CD4-positive, alpha-beta memory T cell (primary cell): ENCODE measurements around the gene IGSF3. TPM values are rescaled to one million over a fixed set of nuclear protein-coding genes. Genes with fewer than 3 reads are reported as not detected.

Source experiments
- CTCF ChIA-PET: fragments of 350-600 bp; sonication (Branson Sonifier 250); formaldehyde crosslinking; loops from one replicate; lab custom pipeline; 2021; ENCODE audit warnings: inconsistent platforms; ENCODE audit not compliant: partially characterized antibody; lab: Charles Lee
- POLR2A ChIA-PET: fragments of 350-600 bp; sonication (Branson Sonifier 250); formaldehyde crosslinking; loops from one replicate; lab custom pipeline; 2021; ENCODE audit not compliant: partially characterized antibody; lab: Charles Lee
- DNase-seq, 5 donors: peaks; one replicate each; pipeline versions ENCODE4 v3.0.0 to v3.0.0-alpha.2; 2020 to 2022; ENCODE audit warnings: mixed read lengths in 1 of 5
- H3K27ac ChIP-seq: one replicate; pipeline ENCODE4 v1.7.0; 2013; ENCODE audit warnings: low read depth, low read length
- H3K27me3 ChIP-seq: 2 replicates; pipeline ENCODE4 v1.7.0; 2013; ENCODE audit warnings: mild to moderate bottlenecking, low read length, moderate library complexity; ENCODE audit not compliant: insufficient read depth
- H3K36me3 ChIP-seq: 2 replicates; pipeline ENCODE4 v1.7.0; 2013; ENCODE audit warnings: mild to moderate bottlenecking, low read length, moderate library complexity; ENCODE audit not compliant: insufficient read depth
- H3K4me1 ChIP-seq: 2 replicates; pipeline ENCODE4 v1.7.0; 2013; ENCODE audit warnings: mild to moderate bottlenecking, low read length, moderate library complexity; ENCODE audit not compliant: insufficient read depth
- H3K4me3 ChIP-seq, 2 donors: one replicate each; pipeline ENCODE4 v1.7.0; 2013; ENCODE audit warnings: low read length in 2 of 2, mild to moderate bottlenecking in 1 of 2
- H3K9me3 ChIP-seq, 2 donors: one replicate each; pipeline ENCODE4 v1.7.0; 2013; ENCODE audit warnings: low read length in 2 of 2, control low read depth in 1 of 2; ENCODE audit not compliant: control insufficient read depth in 1 of 2
- H3K27ac Mint-ChIP-seq, 7 donors: one replicate each; pipeline ENCODE4 v1.8.0; 2020 to 2021; ENCODE audit warnings: mixed read lengths in 7 of 7, mild to moderate bottlenecking in 6 of 7, inconsistent platforms in 3 of 7, moderate library complexity in 3 of 7
- H3K27me3 Mint-ChIP-seq, 2 donors: one replicate each; pipeline ENCODE4 v1.8.0; 2020 to 2021; ENCODE audit warnings: mixed read lengths in 2 of 2
- H3K36me3 Mint-ChIP-seq, 2 donors: one replicate each; pipeline ENCODE4 v1.8.0; 2020 to 2021; ENCODE audit warnings: mixed read lengths in 2 of 2, inconsistent platforms in 1 of 2, mild to moderate bottlenecking in 1 of 2
- H3K4me1 Mint-ChIP-seq, 4 donors: one replicate each; pipeline ENCODE4 v1.8.0; 2020 to 2021; ENCODE audit warnings: mixed read lengths in 4 of 4, mild to moderate bottlenecking in 1 of 4
- H3K4me3 Mint-ChIP-seq, 8 donors: one replicate each; pipeline ENCODE4 v1.8.0; 2020 to 2021; ENCODE audit warnings: mixed read lengths in 8 of 8, mild to moderate bottlenecking in 7 of 8, moderate library complexity in 6 of 8, inconsistent platforms in 3 of 8
- H3K9me3 Mint-ChIP-seq, 8 donors: one replicate each; pipeline ENCODE4 v1.8.0; 2020 to 2021; ENCODE audit warnings: mixed read lengths in 8 of 8, mild to moderate bottlenecking in 5 of 8, inconsistent platforms in 3 of 8, moderate library complexity in 1 of 8
- intact Hi-C: fragments of 100-400 bp; cut with micrococcal nuclease; formaldehyde crosslinking; loops from one replicate; pipeline ENCODE4 v1.15.1; 2023
- polyA plus RNA-seq, 2 donors: library from polyadenylated mRNA; unstranded; fragments of 300-500 nt; fragmentation: Illumina TruSeq; gene quantifications; one replicate each; pipeline ENCODE4 v1.2.3, GENCODE V29; 2021
- total RNA-seq, 2 experiments: library from RNA; stranded (reverse); gene quantifications; one replicate each; pipeline ENCODE4 v1.2.3, GENCODE V29; 2021

IGSF3 gene
- total and polyA plus RNA-seq, 4 experiments from 2014 or later = 0.06 TPM; not detected in 3

DNA sequence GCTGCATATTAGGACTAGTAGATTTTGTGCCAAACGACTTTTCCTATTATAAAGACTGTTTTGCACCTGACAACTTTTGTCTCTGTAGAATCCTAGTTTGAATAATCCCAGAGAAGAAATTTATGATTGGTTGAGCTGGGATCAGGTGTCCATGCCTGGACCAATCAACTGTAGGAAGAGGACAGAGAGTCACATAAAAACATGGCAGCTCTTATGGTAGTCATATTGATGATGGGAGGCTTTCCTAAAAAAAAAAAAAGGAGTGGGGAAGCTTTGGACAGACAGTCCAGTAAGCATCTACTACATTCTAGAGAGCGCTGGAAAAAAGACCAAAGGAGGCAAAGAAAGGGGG lies 30.7 kb upstream of the IGSF3 start:
- peaks cover 0 to 2% (median 0%) of the 10 kb centered on the region in 4 donors for H3K4me1 Mint-ChIP-seq
- peaks cover 0 to 3% (median 0%) of the 10 kb centered on the region in 8 donors for H3K9me3 Mint-ChIP-seq
- no peak for DNase-seq
- no peak overlapping the region for H3K27ac Mint-ChIP-seq
- Histone ChIP-seq H3K4me3 (no peak overlapping the region), H3K4me1 (no peaks in the 10 kb centered on the region), H3K9me3 (no peaks in the 10 kb centered on the region), H3K27me3 (no peaks in the 10 kb centered on the region), H3K27ac (no peak overlapping the region), H3K36me3 (no peaks in the 10 kb centered on the region)
- no peaks in the 10 kb centered on the region for H3K36me3 Mint-ChIP-seq
- ChIA-PET POLR2A (no interaction called here), CTCF (interaction anchor here (1.0 kb wide), 1 partner anchor 678 kb away, joined by 3 read pairs; no protein-coding TSS in a partner anchor)
- H3K4me3 Mint-ChIP-seq = no peak overlapping the region
- intact Hi-C loops = no loop called here
- H3K27me3 Mint-ChIP-seq = no peaks in the 10 kb centered on the region

DNA sequence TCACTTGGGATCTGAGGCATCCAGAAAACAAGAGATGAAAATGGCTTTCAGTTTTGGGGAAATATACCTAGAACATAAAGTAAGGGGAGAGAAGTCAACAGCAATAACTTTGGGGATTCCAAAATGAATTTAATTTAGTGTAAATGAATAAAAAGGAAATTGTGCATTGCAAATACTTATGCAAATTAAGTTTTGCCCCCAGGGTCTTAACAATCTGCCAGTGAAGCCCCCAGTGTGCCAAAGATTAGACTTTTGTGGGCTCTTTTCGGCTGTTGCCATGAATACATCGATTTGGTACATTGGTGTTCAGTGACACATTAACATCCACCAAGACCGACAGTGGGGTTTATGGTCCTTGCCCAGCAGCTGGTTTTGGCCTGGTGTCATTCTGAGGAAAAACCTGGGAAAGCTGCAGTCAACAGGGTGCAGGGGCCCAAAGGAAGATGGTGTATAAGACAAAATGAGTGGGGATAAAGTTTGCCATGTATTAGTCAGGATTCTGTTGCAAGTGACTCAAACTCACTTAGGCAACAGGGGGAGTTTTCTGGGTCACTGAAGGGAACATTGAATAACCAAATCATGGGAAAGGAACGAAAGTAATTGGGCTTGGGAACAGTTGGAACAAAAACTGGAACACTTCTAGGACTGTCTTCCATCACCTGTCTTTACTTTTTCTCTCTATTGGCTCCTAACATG lies 30.2 kb upstream of the IGSF3 start:
- Mint-ChIP-seq H3K4me1 (peaks cover 0 to 2% (median 0%) of the 10 kb centered on the region in 4 donors), H3K27me3 (no peaks in the 10 kb centered on the region), H3K4me3 (no peak overlapping the region), H3K36me3 (no peaks in the 10 kb centered on the region), H3K27ac (no peak overlapping the region), H3K9me3 (peaks cover 0 to 2% (median 0%) of the 10 kb centered on the region in 8 donors)
- Histone ChIP-seq H3K36me3 (no peaks in the 10 kb centered on the region), H3K9me3 (no peaks in the 10 kb centered on the region), H3K27ac (no peak overlapping the region), H3K4me1 (no peaks in the 10 kb centered on the region), H3K4me3 (no peak overlapping the region), H3K27me3 (no peaks in the 10 kb centered on the region)
- DNase-seq = no peak
- CTCF ChIA-PET = interaction anchor here (1.0 kb wide), 1 partner anchor 677 kb away, joined by 3 read pairs; no protein-coding TSS in a partner anchor
- intact Hi-C loops = no loop called here
- POLR2A ChIA-PET = no interaction called here

DNA sequence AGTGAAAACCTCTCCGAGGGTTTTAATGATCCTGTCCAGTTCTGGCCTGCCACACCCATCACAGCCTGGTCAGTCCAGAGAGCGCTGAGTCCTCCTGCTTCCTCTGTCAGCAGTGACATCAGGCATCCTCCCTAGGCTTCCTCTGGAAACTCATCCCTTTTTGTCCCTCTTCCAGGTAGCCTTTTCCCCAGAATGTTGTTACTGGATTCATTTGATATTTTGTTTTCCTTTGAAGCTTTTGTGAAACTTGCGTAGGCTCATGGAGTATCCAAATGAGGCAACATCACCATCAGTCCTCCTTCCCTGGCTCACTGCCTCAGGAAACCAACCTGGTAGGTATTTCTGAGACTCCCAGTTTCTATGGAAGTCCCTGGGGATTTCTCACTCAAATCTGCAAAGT lies 27.0 kb upstream of the IGSF3 start:
- no peak for DNase-seq
- Histone ChIP-seq H3K27me3 (no peaks in the 10 kb centered on the region), H3K36me3 (no peaks in the 10 kb centered on the region), H3K27ac (no peak overlapping the region), H3K9me3 (no peaks in the 10 kb centered on the region), H3K4me3 (no peak overlapping the region), H3K4me1 (no peaks in the 10 kb centered on the region)
- Mint-ChIP-seq H3K4me3 (no peak overlapping the region), H3K27ac (no peak overlapping the region), H3K4me1 (peaks cover 0 to 2% (median 0%) of the 10 kb centered on the region in 4 donors), H3K27me3 (peaks cover 0 to 13% of the 10 kb centered on the region in 2 donors), H3K36me3 (no peaks in the 10 kb centered on the region), H3K9me3 (peaks cover 0 to 4% (median 0%) of the 10 kb centered on the region in 8 donors)
- POLR2A ChIA-PET = no interaction called here
- intact Hi-C loops = no loop called here
- CTCF ChIA-PET = interaction anchor here (1.5 kb wide), 1 partner anchor 99 kb away, joined by 3 read pairs; no protein-coding TSS in a partner anchor

GRCh38 chr1:116693759-116694480 lies 26.4 kb upstream of the IGSF3 start:
- no peak for DNase-seq
- no peak overlapping the region for H3K27ac Mint-ChIP-seq
- Histone ChIP-seq H3K27me3 (no peaks in the 10 kb centered on the region), H3K9me3 (no peaks in the 10 kb centered on the region), H3K27ac (no peak overlapping the region), H3K4me1 (no peaks in the 10 kb centered on the region), H3K36me3 (no peaks in the 10 kb centered on the region), H3K4me3 (no peak overlapping the region)
- H3K27me3 Mint-ChIP-seq = peaks cover 0 to 13% of the 10 kb centered on the region in 2 donors
- H3K4me3 Mint-ChIP-seq = no peak overlapping the region
- no peaks in the 10 kb centered on the region for H3K36me3 Mint-ChIP-seq
- intact Hi-C loops = no loop called here
- peaks cover 0 to 4% (median 0%) of the 10 kb centered on the region in 8 donors for H3K9me3 Mint-ChIP-seq
- peaks cover 0 to 2% (median 0%) of the 10 kb centered on the region in 4 donors for H3K4me1 Mint-ChIP-seq
- ChIA-PET CTCF (interaction anchor here (1.5 kb wide), 1 partner anchor 98 kb away, joined by 3 read pairs; no protein-coding TSS in a partner anchor), POLR2A (no interaction called here)

DNA sequence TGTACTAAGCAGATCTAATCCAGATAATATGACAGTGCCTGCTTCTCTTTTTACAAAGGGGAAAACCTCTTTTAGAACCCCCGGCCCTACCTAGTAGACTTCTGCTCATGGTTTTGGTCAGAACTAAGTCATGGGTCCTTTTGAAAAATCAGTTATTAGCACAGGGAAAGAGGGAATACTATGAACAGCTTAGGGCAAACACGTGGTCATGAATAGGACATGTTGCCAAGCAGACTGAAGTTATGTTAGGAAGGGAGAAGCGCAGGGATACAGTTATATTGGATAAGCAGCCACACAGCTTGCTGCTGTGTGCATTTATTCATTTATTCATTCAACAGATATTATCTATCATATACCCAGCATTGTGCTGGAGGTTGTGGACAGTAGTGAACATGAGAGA lies 25.3 kb upstream of the IGSF3 start:
- Histone ChIP-seq H3K4me1 (no peaks in the 10 kb centered on the region), H3K36me3 (no peaks in the 10 kb centered on the region), H3K27me3 (no peaks in the 10 kb centered on the region), H3K4me3 (no peak overlapping the region), H3K27ac (no peak overlapping the region), H3K9me3 (no peaks in the 10 kb centered on the region)
- intact Hi-C loops = no loop called here
- ChIA-PET POLR2A (no interaction called here), CTCF (interaction anchor here (0.6 kb wide), 1 partner anchor 795 kb away, joined by 3 read pairs; no protein-coding TSS in a partner anchor)
- Mint-ChIP-seq H3K4me1 (peaks cover 0 to 2% (median 0%) of the 10 kb centered on the region in 4 donors), H3K9me3 (peaks cover 0 to 4% (median 0%) of the 10 kb centered on the region in 8 donors), H3K27ac (no peak overlapping the region), H3K36me3 (no peaks in the 10 kb centered on the region), H3K27me3 (peaks cover 0 to 13% of the 10 kb centered on the region in 2 donors), H3K4me3 (no peak overlapping the region)
- no peak for DNase-seq

DNA sequence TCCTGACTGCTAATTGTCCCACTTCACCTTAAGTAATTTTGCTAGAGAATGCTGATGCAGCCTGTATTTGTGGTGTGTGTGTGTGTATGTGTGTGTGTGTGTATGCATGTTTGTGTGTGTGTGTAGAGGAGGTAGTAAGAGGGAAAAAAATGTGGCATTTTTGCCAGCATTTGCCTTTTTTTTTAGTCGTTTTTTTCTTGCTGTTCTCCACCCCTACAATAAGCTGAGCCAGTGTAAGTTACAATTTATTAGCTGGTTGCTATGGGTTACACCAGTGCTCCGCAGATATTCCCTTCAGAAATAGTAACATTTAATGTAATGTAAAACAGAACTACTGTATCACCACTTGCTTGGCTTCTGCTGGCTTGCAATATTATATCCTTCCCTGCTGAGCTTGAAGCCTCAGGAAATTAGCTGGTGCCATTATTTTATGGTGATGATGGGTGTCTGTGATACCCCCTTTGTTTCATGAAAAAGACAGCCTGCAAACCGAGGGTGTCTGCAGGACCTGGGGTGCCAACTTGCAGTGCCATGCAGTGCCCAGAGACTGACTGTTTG lies 23.4 kb upstream of the IGSF3 start:
- H3K27me3 ChIP-seq = no peaks in the 10 kb centered on the region
- Mint-ChIP-seq H3K4me1 (no peaks in the 10 kb centered on the region), H3K4me3 (no peak overlapping the region), H3K27me3 (peaks cover 0 to 13% of the 10 kb centered on the region in 2 donors), H3K9me3 (peaks cover 0 to 4% (median 0%) of the 10 kb centered on the region in 8 donors), H3K27ac (no peak overlapping the region), H3K36me3 (no peaks in the 10 kb centered on the region)
- no peaks in the 10 kb centered on the region for H3K4me1 ChIP-seq
- H3K4me3 ChIP-seq = no peak overlapping the region
- CTCF ChIA-PET = no interaction called here
- intact Hi-C loops = no loop called here
- no peak overlapping the region for H3K27ac ChIP-seq
- POLR2A ChIA-PET = no interaction called here
- H3K9me3 ChIP-seq = no peaks in the 10 kb centered on the region
- no peak for DNase-seq
- no peaks in the 10 kb centered on the region for H3K36me3 ChIP-seq

DNA sequence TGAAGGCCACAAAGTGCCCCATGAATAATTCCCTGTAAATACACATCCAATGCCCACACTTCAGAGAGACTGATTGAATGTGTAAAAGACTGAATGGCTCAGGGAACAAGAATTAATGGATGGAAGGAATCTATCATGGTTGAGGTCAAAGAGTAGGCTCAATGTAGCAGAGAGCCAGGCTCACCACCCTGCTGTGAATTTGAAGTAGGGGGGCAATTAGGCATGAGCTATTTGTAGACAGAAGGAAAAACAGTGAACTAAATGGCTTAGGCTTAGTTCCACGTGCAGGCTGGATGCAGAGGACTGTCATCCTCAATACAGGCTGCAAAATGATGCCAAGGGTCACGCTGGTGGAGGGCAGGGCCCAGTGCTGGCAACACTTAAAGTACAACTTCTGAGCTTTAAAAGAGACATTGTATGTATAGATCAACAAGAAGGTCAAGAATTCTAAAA lies 22.9 kb upstream of the IGSF3 start:
- intact Hi-C loops = no loop called here
- Mint-ChIP-seq H3K36me3 (no peaks in the 10 kb centered on the region), H3K4me3 (no peak overlapping the region), H3K27me3 (peaks cover 0 to 13% of the 10 kb centered on the region in 2 donors), H3K27ac (no peak overlapping the region), H3K4me1 (no peaks in the 10 kb centered on the region), H3K9me3 (peaks cover 0 to 4% (median 0%) of the 10 kb centered on the region in 8 donors)
- Histone ChIP-seq H3K36me3 (no peaks in the 10 kb centered on the region), H3K4me3 (no peak overlapping the region), H3K9me3 (no peaks in the 10 kb centered on the region), H3K27me3 (no peaks in the 10 kb centered on the region), H3K4me1 (no peaks in the 10 kb centered on the region), H3K27ac (no peak overlapping the region)
- ChIA-PET CTCF (no interaction called here), POLR2A (no interaction called here)
- DNase-seq = no peak
